Ishikawa (cell line): Measurements from ENCODE around the gene CLDND2.

Source experiments
- CEBPB ChIP-seq: IDR thresholded peaks from 2 replicates; pipeline ENCODE4 v1.6.1; 2012
- EP300 ChIP-seq: IDR thresholded peaks from 2 replicates; pipeline ENCODE4 v1.6.1; 2012; ENCODE audit warnings: borderline replicate concordance
- MAX ChIP-seq: IDR thresholded peaks from 2 replicates; pipeline ENCODE4 v1.6.1; 2012
- RAD21 ChIP-seq: IDR thresholded peaks from 2 replicates; pipeline ENCODE4 v1.6.1; 2012; ENCODE audit warnings: low read depth
- YY1 ChIP-seq: IDR thresholded peaks from 2 replicates; pipeline ENCODE4 v1.6.1; 2012; ENCODE audit warnings: low read depth
- TF ChIP-seq, protein P1 (sequence below): IDR thresholded peaks from 2 replicates; pipeline ENCODE4 v1.6.1; 2012; ENCODE audit warnings: low read depth, mild to moderate bottlenecking

GRCh38 chr19:51365965-51366388 lies 2.8 kb downstream of the CLDND2 start, which contains the start of gene ETFB:
- TF ChIP-seq EP300 (no peak), MAX (peak; percentile 72), CEBPB (no peak), YY1 (peak; percentile 83), RAD21 (no peak)
- TF ChIP-seq, protein P1, sequence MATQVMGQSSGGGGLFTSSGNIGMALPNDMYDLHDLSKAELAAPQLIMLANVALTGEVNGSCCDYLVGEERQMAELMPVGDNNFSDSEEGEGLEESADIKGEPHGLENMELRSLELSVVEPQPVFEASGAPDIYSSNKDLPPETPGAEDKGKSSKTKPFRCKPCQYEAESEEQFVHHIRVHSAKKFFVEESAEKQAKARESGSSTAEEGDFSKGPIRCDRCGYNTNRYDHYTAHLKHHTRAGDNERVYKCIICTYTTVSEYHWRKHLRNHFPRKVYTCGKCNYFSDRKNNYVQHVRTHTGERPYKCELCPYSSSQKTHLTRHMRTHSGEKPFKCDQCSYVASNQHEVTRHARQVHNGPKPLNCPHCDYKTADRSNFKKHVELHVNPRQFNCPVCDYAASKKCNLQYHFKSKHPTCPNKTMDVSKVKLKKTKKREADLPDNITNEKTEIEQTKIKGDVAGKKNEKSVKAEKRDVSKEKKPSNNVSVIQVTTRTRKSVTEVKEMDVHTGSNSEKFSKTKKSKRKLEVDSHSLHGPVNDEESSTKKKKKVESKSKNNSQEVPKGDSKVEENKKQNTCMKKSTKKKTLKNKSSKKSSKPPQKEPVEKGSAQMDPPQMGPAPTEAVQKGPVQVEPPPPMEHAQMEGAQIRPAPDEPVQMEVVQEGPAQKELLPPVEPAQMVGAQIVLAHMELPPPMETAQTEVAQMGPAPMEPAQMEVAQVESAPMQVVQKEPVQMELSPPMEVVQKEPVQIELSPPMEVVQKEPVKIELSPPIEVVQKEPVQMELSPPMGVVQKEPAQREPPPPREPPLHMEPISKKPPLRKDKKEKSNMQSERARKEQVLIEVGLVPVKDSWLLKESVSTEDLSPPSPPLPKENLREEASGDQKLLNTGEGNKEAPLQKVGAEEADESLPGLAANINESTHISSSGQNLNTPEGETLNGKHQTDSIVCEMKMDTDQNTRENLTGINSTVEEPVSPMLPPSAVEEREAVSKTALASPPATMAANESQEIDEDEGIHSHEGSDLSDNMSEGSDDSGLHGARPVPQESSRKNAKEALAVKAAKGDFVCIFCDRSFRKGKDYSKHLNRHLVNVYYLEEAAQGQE, result no peak
